Fibroblast of lung (primary cell): ENCODE results near the gene MPND. TPM values are rescaled to one million over a fixed set of nuclear protein-coding genes. Genes with fewer than 3 reads are reported as not detected.

Experiments
- DNase-seq, 2 donors: peaks; one replicate each; pipeline versions ENCODE4 v3.0.0 to v3.0.0-alpha.2; 2010; ENCODE audit warnings: low read depth in 2 of 2
- H2AFZ ChIP-seq: 2 replicates; pipeline ENCODE4 v1.5.1; 2012; ENCODE audit warnings: low read length, control low read depth, inconsistent platforms
- H3K27ac ChIP-seq: 2 replicates; pipeline ENCODE4 v1.5.1; 2011; ENCODE audit warnings: low read length, control low read depth; ENCODE audit not compliant: insufficient read depth
- H3K27me3 ChIP-seq: 2 replicates; pipeline ENCODE4 v1.5.1; 2011; ENCODE audit warnings: mild to moderate bottlenecking, low read length; ENCODE audit not compliant: control insufficient read depth, insufficient read depth
- H3K36me3 ChIP-seq: 2 replicates; pipeline ENCODE4 v1.5.1; 2011; ENCODE audit warnings: low read length; ENCODE audit not compliant: control insufficient read depth, insufficient read depth
- H3K4me1 ChIP-seq: 2 replicates; pipeline ENCODE4 v1.5.1; 2011; ENCODE audit warnings: low read length; ENCODE audit not compliant: control insufficient read depth, insufficient read depth; ENCODE audit errors: extremely low read depth
- H3K4me2 ChIP-seq: 2 replicates; pipeline ENCODE4 v1.5.1; 2011; ENCODE audit warnings: low read length, control low read depth; ENCODE audit not compliant: insufficient read depth; ENCODE audit errors: extremely low read depth
- H3K4me3 ChIP-seq, 4 experiments: fragments of 200-600 bp in 1 of 4; sonication (generic) in 1 of 4; replicated peaks in 1 of 4; 2 replicates each; pipeline ENCODE4 v1.5.1; 2011 to 2016; ENCODE audit warnings: low read length in 4 of 4, low read depth in 3 of 4, mild to moderate bottlenecking in 3 of 4, control low read depth in 2 of 4, inconsistent platforms in 1 of 4, mixed read lengths in 1 of 4; ENCODE audit not compliant: insufficient read depth in 1 of 4; ENCODE audit errors: control extremely low read depth in 1 of 4
- H3K79me2 ChIP-seq: 2 replicates; pipeline ENCODE4 v1.5.1; 2012; ENCODE audit warnings: mild to moderate bottlenecking, low read length, inconsistent platforms; ENCODE audit not compliant: control insufficient read depth, insufficient read depth
- H3K9ac ChIP-seq: 2 replicates; pipeline ENCODE4 v1.5.1; 2011; ENCODE audit warnings: mild to moderate bottlenecking, low read length, control low read depth; ENCODE audit not compliant: insufficient read depth
- H3K9me3 ChIP-seq: 2 replicates; pipeline ENCODE4 v1.5.1; 2012; ENCODE audit warnings: low read depth, low read length; ENCODE audit not compliant: control insufficient read depth, insufficient read depth
- H4K20me1 ChIP-seq: 2 replicates; pipeline ENCODE4 v1.5.1; 2011; ENCODE audit warnings: low read length; ENCODE audit not compliant: control insufficient read depth, insufficient read depth; ENCODE audit errors: extremely low read depth
- CTCF ChIP-seq, 2 donors: IDR thresholded peaks in 1 of 2; conservative IDR thresholded peaks in 1 of 2; 1 replicate in 1 of 2; 2 replicates in 1 of 2; pipeline ENCODE4 v1.5.1; 2011 to 2012; ENCODE audit warnings: low read length in 2 of 2, control low read depth in 1 of 2, inconsistent platforms in 1 of 2, low read depth in 1 of 2, mild to moderate bottlenecking in 1 of 2
- EZH2 ChIP-seq: IDR thresholded peaks from 2 replicates; pipeline ENCODE4 v1.5.1; 2012; ENCODE audit warnings: low read length, control low read depth, mild to moderate bottlenecking; ENCODE audit errors: missing control alignments
- polyA plus RNA-seq, 2 donors: library from polyadenylated mRNA; depleted of rRNA in 1 of 2; stranded (reverse) in 1 of 2; unstranded in 1 of 2; fragments of >200 nt; gene quantifications; 2 replicates each; pipeline ENCODE4 v1.2.1, GENCODE V29; 2011 to 2012; ENCODE audit warnings: missing spikeins in 1 of 2
- total RNA-seq: library from RNA; depleted of rRNA; stranded (reverse); fragments of >200 nt; gene quantifications from 2 replicates; pipeline ENCODE4 v1.2.1, GENCODE V29; 2014

MPND gene
- total and polyA plus RNA-seq, 2 donors (not counting 1 experiment from before 2014, with no cell fraction given), result 2.7 to 7.1 TPM

GRCh38 chr19:4297901-4298809, 45.2 kb upstream of the MPND start:
- H3K4me3 ChIP-seq, result no peak overlapping the region
- H3K9ac ChIP-seq, result no peak overlapping the region
- H3K9me3 ChIP-seq, result no peaks in the 10 kb centered on the region
- no peaks in the 10 kb centered on the region for H3K4me1 ChIP-seq
- H3K4me2 ChIP-seq, result no peak overlapping the region
- no peaks in the 10 kb centered on the region for H3K36me3 ChIP-seq
- no peak overlapping the region for H3K27ac ChIP-seq
- peaks cover 3% of the 10 kb centered on the region for H3K27me3 ChIP-seq
- no peaks in the 10 kb centered on the region for H4K20me1 ChIP-seq
- peak in 1 of 2 donors; percentile 31 for DNase-seq
- H3K79me2 ChIP-seq, result no peaks in the 10 kb centered on the region
- H2AFZ ChIP-seq, result no peak overlapping the region
- no peak for TF ChIP-seq EZH2
- no peak for TF ChIP-seq CTCF (conservative IDR thresholded peaks at IDR 0.05 in 1 of 2, IDR thresholded peaks at IDR 0.05 in 1 of 2; ENCODE audit: low read depth in 1 of 2, low read length in 2 of 2)

- TF ChIP-seq CTCF (conservative IDR thresholded peaks at IDR 0.05 in 1 of 2, IDR thresholded peaks at IDR 0.05 in 1 of 2; ENCODE audit: low read depth in 1 of 2, low read length in 2 of 2) (no peak), EZH2 (no peak)
- Histone ChIP-seq H3K27me3 (peaks cover 3% of the 10 kb centered on the region), H3K36me3 (no peaks in the 10 kb centered on the region), H3K4me1 (no peaks in the 10 kb centered on the region), H4K20me1 (no peaks in the 10 kb centered on the region), H3K9me3 (no peaks in the 10 kb centered on the region), H3K9ac (no peak overlapping the region), H3K27ac (no peak overlapping the region), H2AFZ (no peak overlapping the region), H3K4me3 (no peak overlapping the region), H3K79me2 (no peaks in the 10 kb centered on the region), H3K4me2 (no peak overlapping the region)
- DNase-seq, result no peak
These were observed 44.4 kb upstream of the MPND start for GRCh38 chr19:4298810-4299550.

GRCh38 chr19:4300589-4300988, 42.8 kb upstream of the MPND start:
- Histone ChIP-seq H3K4me3 (no peak overlapping the region), H3K9ac (no peak overlapping the region), H3K4me1 (no peaks in the 10 kb centered on the region), H3K4me2 (no peak overlapping the region), H3K27me3 (no peaks in the 10 kb centered on the region), H4K20me1 (no peaks in the 10 kb centered on the region), H2AFZ (no peak overlapping the region), H3K79me2 (no peaks in the 10 kb centered on the region), H3K9me3 (no peaks in the 10 kb centered on the region), H3K27ac (no peak overlapping the region), H3K36me3 (no peaks in the 10 kb centered on the region)
- no peak for TF ChIP-seq CTCF (conservative IDR thresholded peaks at IDR 0.05 in 1 of 2, IDR thresholded peaks at IDR 0.05 in 1 of 2; ENCODE audit: low read depth in 1 of 2, low read length in 2 of 2)
- no peak for TF ChIP-seq EZH2
- no peak for DNase-seq
